Hepatocyte (in vitro differentiated cells): Measurements from ENCODE around the gene CCDC13. TPM values are rescaled to one million over a fixed set of nuclear protein-coding genes. Genes with fewer than 3 reads are reported as not detected.

Experiments used
- DNase-seq: peaks from one replicate; pipeline ENCODE4 v3.0.0-alpha.2; 2016; ENCODE audit warnings: low spot score
- H2AFZ ChIP-seq: fragments of 200-600 bp; sonication (generic); 2 replicates; pipeline ENCODE4 v1.6.0; 2016; ENCODE audit warnings: antibody characterized with exemption, mild to moderate bottlenecking
- H3K27ac ChIP-seq: fragments of 200-600 bp; sonication (generic); 2 replicates; pipeline ENCODE4 v1.5.1; 2016; ENCODE audit warnings: mild to moderate bottlenecking
- H3K27me3 ChIP-seq: fragments of 200-600 bp; sonication (generic); 2 replicates; pipeline ENCODE4 v1.6.1; 2016
- H3K36me3 ChIP-seq: fragments of 200-600 bp; sonication (generic); replicated peaks from 2 replicates; pipeline ENCODE4 v1.5.1; 2016; ENCODE audit warnings: low read depth; ENCODE audit not compliant: insufficient read depth
- H3K4me1 ChIP-seq: fragments of 200-600 bp; sonication (generic); 2 replicates; pipeline ENCODE4 v1.5.1; 2016; ENCODE audit warnings: mild to moderate bottlenecking, moderate library complexity; ENCODE audit not compliant: insufficient read depth
- H3K4me2 ChIP-seq: fragments of 200-600 bp; sonication (generic); 2 replicates; pipeline ENCODE4 v1.6.0; 2016
- H3K4me3 ChIP-seq: fragments of 200-600 bp; sonication (generic); 2 replicates; pipeline ENCODE4 v1.5.1; 2016; ENCODE audit warnings: mild to moderate bottlenecking
- H3K79me2 ChIP-seq: fragments of 200-600 bp; sonication (generic); 2 replicates; pipeline ENCODE4 v1.6.0; 2017; ENCODE audit warnings: mild to moderate bottlenecking
- H3K9me2 ChIP-seq: fragments of 200-600 bp; sonication (generic); replicated peaks from 2 replicates; pipeline ENCODE4 v1.6.0; 2017; ENCODE audit warnings: mild to moderate bottlenecking; ENCODE audit not compliant: insufficient read depth
- H3K9me3 ChIP-seq: fragments of 200-600 bp; sonication (generic); 2 replicates; pipeline ENCODE4 v1.5.1; 2016; ENCODE audit warnings: low read depth, mild to moderate bottlenecking
- H4K20me1 ChIP-seq: fragments of 200-600 bp; sonication (generic); 2 replicates; pipeline ENCODE4 v1.6.0; 2016; ENCODE audit warnings: mild to moderate bottlenecking; ENCODE audit not compliant: insufficient read depth, poor library complexity, severe bottlenecking
- CTCF ChIP-seq: fragments of 200-600 bp; sonication (generic); IDR thresholded peaks from 2 replicates; pipeline ENCODE4 v1.5.1; 2016; ENCODE audit warnings: antibody characterized with exemption, mild to moderate bottlenecking; ENCODE audit not compliant: poor library complexity
- EZH2 ChIP-seq: fragments of 200-600 bp; sonication (generic); IDR thresholded peaks from 2 replicates; pipeline ENCODE4 v1.6.1; 2016; ENCODE audit warnings: antibody characterized with exemption, mild to moderate bottlenecking, borderline replicate concordance
- EZH2phosphoT487 ChIP-seq: fragments of 200-600 bp; sonication (generic); IDR thresholded peaks from one replicate; pipeline ENCODE4 v1.6.1; 2018; ENCODE audit warnings: antibody characterized with exemption, mild to moderate bottlenecking, low read depth, moderate library complexity; ENCODE audit not compliant: unreplicated experiment, severe bottlenecking
- WGBS: methylation state at CpG from one replicate; pipeline ENCODE4 v1.1.6; 2016; ENCODE audit warnings: low lambda C conversion rate; ENCODE audit errors: missing lambda C conversion rate; 5-methylcytosine and 5-hydroxymethylcytosine counted together
- polyA plus RNA-seq: library from polyadenylated mRNA; unstranded; fragments of >200 nt; fragmentation: Nextera tagmentation; extraction: Ambion mirVana; gene quantifications from 2 replicates; pipeline ENCODE4 v1.2.1, GENCODE V29; 2016
- total RNA-seq: library from RNA; depleted of rRNA; stranded (reverse); fragments of >200 nt; gene quantifications from 2 replicates; pipeline ENCODE4 v1.2.3, GENCODE V29; 2014

Gene CCDC13
- total and polyA plus RNA-seq, 2 experiments from 2014 or later = 0.63 TPM; not detected in 1

GRCh38 chr3:42729404-42730145, 43.5 kb downstream of the CCDC13 start:
- Histone ChIP-seq H3K4me2 (no peak overlapping the region), H4K20me1 (no peaks in the 10 kb centered on the region), H3K27ac (no peak overlapping the region), H3K79me2 (no peaks in the 10 kb centered on the region), H3K4me3 (no peak overlapping the region), H3K4me1 (no peaks in the 10 kb centered on the region), H2AFZ (no peak overlapping the region), H3K9me3 (no peaks in the 10 kb centered on the region), H3K27me3 (no peaks in the 10 kb centered on the region), H3K36me3 (no peaks in the 10 kb centered on the region), H3K9me2 (no peaks in the 10 kb centered on the region)
- DNase-seq = no peak
- WGBS = 84% methylated on average over 6 of the region's 6 CpGs
- TF ChIP-seq EZH2phosphoT487 (no peak), CTCF (no peak), EZH2 (no peak)

- Histone ChIP-seq H2AFZ (no peak overlapping the region), H3K27me3 (no peaks in the 10 kb centered on the region), H4K20me1 (no peaks in the 10 kb centered on the region), H3K36me3 (no peaks in the 10 kb centered on the region), H3K27ac (no peak overlapping the region), H3K4me1 (no peaks in the 10 kb centered on the region), H3K4me3 (no peak overlapping the region), H3K4me2 (no peak overlapping the region), H3K9me2 (no peaks in the 10 kb centered on the region), H3K9me3 (no peaks in the 10 kb centered on the region), H3K79me2 (no peaks in the 10 kb centered on the region)
- no peak for DNase-seq
- 90% methylated on average over 3 of the region's 3 CpGs for WGBS
- TF ChIP-seq EZH2 (no peak), CTCF (no peak), EZH2phosphoT487 (no peak)
Observed at GRCh38 chr3:42728668-42729364, 44.2 kb downstream of the CCDC13 start.

- no peaks in the 10 kb centered on the region for H3K9me2 ChIP-seq
- no peaks in the 10 kb centered on the region for H3K27me3 ChIP-seq
- no peak overlapping the region for H3K4me2 ChIP-seq
- no peak for DNase-seq
- TF ChIP-seq CTCF (no peak), EZH2 (no peak), EZH2phosphoT487 (no peak)
- H3K79me2 ChIP-seq = no peaks in the 10 kb centered on the region
- WGBS = 57% methylated on average over 3 of the region's 3 CpGs
- no peaks in the 10 kb centered on the region for H3K36me3 ChIP-seq
- H3K9me3 ChIP-seq = no peaks in the 10 kb centered on the region
- no peaks in the 10 kb centered on the region for H3K4me1 ChIP-seq
- H2AFZ ChIP-seq = no peak overlapping the region
- H3K27ac ChIP-seq = no peak overlapping the region
- H4K20me1 ChIP-seq = no peaks in the 10 kb centered on the region
- H3K4me3 ChIP-seq = no peak overlapping the region
Observed at GRCh38 chr3:42728056-42728455, 45.0 kb downstream of the CCDC13 start.
